K562 (cell line): ENCODE results near the gene CPLANE2. TPM values are rescaled to one million over a fixed set of nuclear protein-coding genes. Genes with fewer than 3 reads are reported as not detected.
A peak's percentile ranks its signal among the peaks of the same experiment; 100 is the strongest.

ENCODE experiments used
- ARID3B ChIP-seq: fragments of 250-450 bp; sonication (Bioruptor Pico); IDR thresholded peaks from 2 replicates; pipeline ENCODE4 v1.4.0; 2020; ENCODE audit warnings: borderline replicate concordance
- ATF2 ChIP-seq: sonication (generic); formaldehyde crosslinking; IDR thresholded peaks from 2 replicates; pipeline ENCODE4 v1.8.1; 2022; ENCODE audit warnings: missing genetic modification reagents
- CBFB ChIP-seq: sonication (generic); formaldehyde crosslinking; IDR thresholded peaks from 2 replicates; pipeline ENCODE4 v1.4.0; 2020; ENCODE audit warnings: mild to moderate bottlenecking, missing genetic modification reagents
- CTCF ChIP-seq, 3 experiments: IDR thresholded peaks in 2 of 3; conservative IDR thresholded peaks in 1 of 3; 2 replicates each; pipeline ENCODE4 v1.5.1; 2011 to 2012; ENCODE audit warnings: low read length in 3 of 3, mild to moderate bottlenecking in 3 of 3, control low read depth in 2 of 3, improper control_type of control experiment in 1 of 3, inconsistent platforms in 1 of 3, low read depth in 1 of 3, mixed read lengths in 1 of 3, moderate library complexity in 1 of 3; ENCODE audit not compliant: insufficient read depth in 2 of 3
- DEAF1 ChIP-seq: fragments of 450-650 bp; formaldehyde crosslinking; IDR thresholded peaks from 2 replicates; pipeline ENCODE4 v1.4.0; 2020; ENCODE audit warnings: mild to moderate bottlenecking, moderate library complexity
- FOXK2 ChIP-seq, 2 experiments: fragments of 450-650 bp; IDR thresholded peaks in 1 of 2; conservative IDR thresholded peaks in 1 of 2; 2 replicates each; pipeline ENCODE4 v1.6.1; 2016; ENCODE audit warnings: low read depth in 2 of 2, mild to moderate bottlenecking in 1 of 2
- MLLT1 ChIP-seq, 2 experiments: fragments of 450-650 bp; IDR thresholded peaks; 2 replicates each; pipeline ENCODE4 v1.6.1; 2016
- PTBP1 ChIP-seq: fragments of 200-400 bp; formaldehyde crosslinking; IDR thresholded peaks from 2 replicates; pipeline ENCODE4 v1.6.1; 2017; ENCODE audit warnings: low read depth, low read length
- PYGO2 ChIP-seq: fragments of 450-650 bp; IDR thresholded peaks from 2 replicates; pipeline ENCODE4 v1.6.1; 2016; ENCODE audit warnings: mild to moderate bottlenecking, missing genetic modification characterization, moderate library complexity, missing compliant biosample characterization
- RAD21 ChIP-seq, 2 experiments: fragments of 250-450 bp in 1 of 2; fragments of 450-650 bp in 1 of 2; sonication (Bioruptor Pico) in 1 of 2; formaldehyde crosslinking in 1 of 2; IDR thresholded peaks in 1 of 2; conservative IDR thresholded peaks in 1 of 2; 2 replicates each; pipeline versions ENCODE4 v1.4.0 to v1.8.0; 2020 to 2022; ENCODE audit warnings: mild to moderate bottlenecking in 2 of 2, moderate library complexity in 1 of 2
- ZBTB2 ChIP-seq: fragments of 450-650 bp; IDR thresholded peaks from 2 replicates; pipeline ENCODE4 v1.6.1; 2016; ENCODE audit warnings: antibody characterized with exemption
- ZKSCAN1 ChIP-seq: fragments of 150-350 bp; IDR thresholded peaks from 2 replicates; pipeline ENCODE4 v1.6.1; 2016; ENCODE audit warnings: low read depth, low read length
- ZNF212 ChIP-seq: fragments of 450-650 bp; formaldehyde crosslinking; IDR thresholded peaks from 2 replicates; pipeline ENCODE4 v1.4.0; 2020; ENCODE audit warnings: mild to moderate bottlenecking
- ZNF561 ChIP-seq: fragments of 450-650 bp; formaldehyde crosslinking; conservative IDR thresholded peaks from 2 replicates; pipeline ENCODE4 v1.4.0; 2020; ENCODE audit warnings: mild to moderate bottlenecking, moderate library complexity
- ZSCAN29 ChIP-seq: fragments of 450-650 bp; IDR thresholded peaks from 2 replicates; pipeline ENCODE4 v1.6.1; 2017
- polyA plus RNA-seq, 8 experiments: library from polyadenylated mRNA; depleted of rRNA in 4 of 8; stranded (reverse) in 5 of 8; unstranded in 3 of 8; fragments of >200 nt; fragmentation: Nextera tagmentation in 2 of 8; fragmentation: Illumina TruSeq in 1 of 8; extraction: Ambion mirVana in 2 of 8; extraction: Trizol in 1 of 8; gene quantifications; 2 replicates each; pipeline versions ENCODE4 v1.2.1 to v1.2.3, GENCODE V29; 2011 to 2014; ENCODE audit warnings: inconsistent platforms in 1 of 8, missing spikeins in 1 of 8
- total RNA-seq, 7 experiments: library from RNA; depleted of rRNA in 6 of 7; stranded (reverse); fragments of >200 nt in 6 of 7; fragmentation: Illumina TruSeq in 2 of 7; extraction: Trizol in 2 of 7; gene quantifications; 2 replicates each; pipeline versions ENCODE4 v1.2.1 to v1.2.3, GENCODE V29; 2011 to 2021; ENCODE audit warnings: low replicate concordance in 1 of 7

CPLANE2 gene
- total and polyA plus RNA-seq, 9 of the 15 experiments (the other 6 are each of a cell fraction or from before 2014, with no cell fraction given) = 0.17 to 20.9 (median 8.1) TPM

- TF ChIP-seq ZBTB2 (0 out of 2 replicates have a peak, but pooled peaks have one; percentile 20), RAD21 (CRISPR knock-in tag; conservative IDR thresholded peaks at IDR 0.05 in 1 of 2, IDR thresholded peaks at IDR 0.05 in 1 of 2) (peak in 1 of 2 experiments; percentile 24; a peak in 1 of 4 replicates), CTCF (IDR thresholded peaks at IDR 0.05 in 2 of 3, conservative IDR thresholded peaks at IDR 0.05 in 1 of 3; ENCODE audit: insufficient read depth in 2 of 3, low read depth in 1 of 3, low read length in 3 of 3) (peak in 2 of 3 experiments; percentile 26 to 75; a peak in 4 of 6 replicates), ARID3B (no peak), ZNF212 (no peak), ZNF561 (CRISPR knock-in tag) (no peak), DEAF1 (CRISPR knock-in tag) (no peak), ATF2 (CRISPR knock-in tag) (no peak), ZSCAN29 (peak; percentile 74), MLLT1 (IDR thresholded peaks at IDR 0.05) (no peak), PYGO2 (tag) (no peak), ZKSCAN1 (no peak), FOXK2 (conservative IDR thresholded peaks at IDR 0.05 in 1 of 2, IDR thresholded peaks at IDR 0.05 in 1 of 2; ENCODE audit: low read depth in 2 of 2) (no peak), CBFB (0 out of 2 replicates have a peak, but pooled peaks have one; percentile 43), PTBP1 (no peak)
Measured at GRCh38 chr1:16184557-16185303, 52.3 kb downstream of the CPLANE2 start (continued).
